K562 (cell line): ENCODE data around the gene ALG9. TPM values are rescaled to one million over a fixed set of nuclear protein-coding genes. Genes with fewer than 3 reads are reported as not detected.

Experiments used
- ATAC-seq: fragments of 200-7000 bp; cut with Tn5 transposase; 3 replicates; pipeline ENCODE4 v1.9.1; 2020; ENCODE audit warnings: moderate library complexity
- BruUV-seq: library from RNA; stranded (reverse); fragments of 400-500 nt; replicated peaks from 2 replicates; lab custom pipeline; 2021; lab: Mats Ljungman, UMichigan
- CTCF ChIA-PET: fragments of 300-600 bp; formaldehyde crosslinking; extraction: SDS; loops from one replicate; lab custom pipeline; 2021; ENCODE audit warnings: low intra/inter-chr PET ratio; lab: Yijun Ruan, JAX
- POLR2A ChIA-PET: fragments of 300-600, 350-650 bp; sonication (Branson Sonifier 250); formaldehyde crosslinking; extraction: SDS; loops from one replicate; lab custom pipeline; 2021; ENCODE audit warnings: antibody characterized with exemption, inconsistent platforms; lab: Yijun Ruan, JAX
- DNase-seq, 4 experiments: peaks; one replicate each; pipeline versions ENCODE4 v3.0.0 to v3.0.0-alpha.2; 2011 to 2018; ENCODE audit warnings: low spot score in 3 of 4, mixed read lengths in 3 of 4; ENCODE audit errors: extremely low read depth in 1 of 4
- FAIRE-seq: peaks from 2 replicates; lab custom pipeline; 2011; peaks lifted over from hg19 to GRCh38; lab: Jason Lieb, UNC
- H2AFZ ChIP-seq: 2 replicates; pipeline ENCODE4 v1.6.0; 2011; ENCODE audit warnings: low read depth, low read length, control low read depth, inconsistent platforms
- H3K27ac ChIP-seq: fragments of 200-600 bp; 3 replicates; pipeline ENCODE4 v1.8.0; 2011; ENCODE audit warnings: low read depth, mild to moderate bottlenecking, control low read depth, inconsistent platforms, low read length, moderate library complexity, mixed read lengths; ENCODE audit errors: extremely low read depth
- H3K27me3 ChIP-seq, 2 experiments: fragments of 300-600 bp in 1 of 2; 2 replicates in 1 of 2; 3 replicates in 1 of 2; pipeline versions ENCODE4 v1.6.0 to v1.8.0; 2011; ENCODE audit warnings: inconsistent platforms in 2 of 2, low read length in 2 of 2, mild to moderate bottlenecking in 1 of 2, mixed read lengths in 1 of 2, moderate library complexity in 1 of 2; ENCODE audit not compliant: control insufficient read depth in 2 of 2, insufficient read depth in 2 of 2
- H3K36me3 ChIP-seq: fragments of 300-600 bp; 3 replicates; pipeline ENCODE4 v1.8.0; 2011; ENCODE audit warnings: mild to moderate bottlenecking, low read length, inconsistent platforms; ENCODE audit not compliant: control insufficient read depth, insufficient read depth
- H3K4me1 ChIP-seq, 2 experiments: fragments of 200-600 bp in 1 of 2; replicated peaks in 1 of 2; 2 replicates in 1 of 2; 3 replicates in 1 of 2; pipeline versions ENCODE4 v1.5.1 to v1.8.0; 2011; ENCODE audit warnings: inconsistent platforms in 2 of 2, low read length in 2 of 2, mild to moderate bottlenecking in 1 of 2, mixed read lengths in 1 of 2, moderate library complexity in 1 of 2; ENCODE audit not compliant: control insufficient read depth in 2 of 2, insufficient read depth in 2 of 2
- H3K4me2 ChIP-seq: 2 replicates; pipeline ENCODE4 v1.6.1; 2011; ENCODE audit warnings: low read length, control low read depth, inconsistent platforms, mixed read lengths; ENCODE audit not compliant: insufficient read depth
- H3K4me3 ChIP-seq: fragments of 200-600 bp; sonication (generic), shearing (Covaris generic); 2 replicates; pipeline ENCODE4 v1.5.1; 2016; ENCODE audit warnings: control low read depth, inconsistent platforms
- H3K79me2 ChIP-seq: fragments of 200-600 bp; 3 replicates; pipeline ENCODE4 v1.8.0; 2011; ENCODE audit warnings: low read length, inconsistent platforms; ENCODE audit not compliant: control insufficient read depth, insufficient read depth
- H3K9ac ChIP-seq, 2 experiments: 2 replicates each; pipeline versions ENCODE4 v1.6.0 to v1.6.1; 2011; ENCODE audit warnings: low read depth in 2 of 2, low read length in 2 of 2, control low read depth in 1 of 2, inconsistent platforms in 1 of 2, mild to moderate bottlenecking in 1 of 2, mixed read lengths in 1 of 2; ENCODE audit not compliant: insufficient read depth in 1 of 2
- H3K9me1 ChIP-seq: one replicate; pipeline ENCODE4 v1.6.0; 2011; ENCODE audit warnings: inconsistent platforms, mild to moderate bottlenecking, low read length, moderate library complexity; ENCODE audit not compliant: control insufficient read depth, insufficient read depth
- H3K9me3 ChIP-seq: replicated peaks from 2 replicates; pipeline ENCODE4 v1.5.1; 2011; ENCODE audit warnings: low read depth, low read length, inconsistent platforms; ENCODE audit not compliant: control insufficient read depth, insufficient read depth
- H4K20me1 ChIP-seq: replicated peaks from 2 replicates; pipeline ENCODE4 v1.6.1; 2011; ENCODE audit warnings: low read length, inconsistent platforms, mixed read lengths; ENCODE audit not compliant: control insufficient read depth, insufficient read depth
- CHD1 ChIP-seq: fragments of 200-600 bp; sonication (generic); IDR thresholded peaks from one replicate; pipeline ENCODE4 v1.6.1; 2012; ENCODE audit warnings: mild to moderate bottlenecking, moderate library complexity, low read length, inconsistent platforms
- FOXM1 ChIP-seq, 2 experiments: fragments of 450-650 bp in 1 of 2; sonication (generic) in 1 of 2; formaldehyde crosslinking in 1 of 2; IDR thresholded peaks; 2 replicates each; pipeline versions ENCODE4 v1.6.1 to v1.9.0; 2017 to 2022; ENCODE audit warnings: low read depth in 2 of 2, mild to moderate bottlenecking in 2 of 2, missing genetic modification reagents in 1 of 2, moderate library complexity in 1 of 2
- HMBOX1 ChIP-seq: sonication (generic); IDR thresholded peaks from 2 replicates; pipeline ENCODE4 v1.6.1; 2016
- HNRNPK ChIP-seq: fragments of 200-400 bp; formaldehyde crosslinking; IDR thresholded peaks from one replicate; pipeline ENCODE4 v1.6.1; 2018; ENCODE audit warnings: mild to moderate bottlenecking, low read depth, low read length; ENCODE audit not compliant: poor library complexity, severe bottlenecking
- MEF2D ChIP-seq: conservative IDR thresholded peaks from 2 replicates; pipeline ENCODE4 v1.6.1; 2016; ENCODE audit warnings: low read depth, missing genetic modification characterization, missing compliant biosample characterization
- SMC3 ChIP-seq: conservative IDR thresholded peaks from 2 replicates; pipeline ENCODE4 v1.6.1; 2011; ENCODE audit warnings: low read depth, low read length, improper control_type of control experiment; ENCODE audit not compliant: insufficient read depth
- TRIM28 ChIP-seq: fragments of 450-650 bp; IDR thresholded peaks from 2 replicates; pipeline ENCODE4 v1.6.1; 2017
- WGBS: fragments of 100-300 bp; shearing (Covaris generic); methylation state at CpG from one replicate; pipeline ENCODE4 v1.1.6; 2016; ENCODE audit warnings: low coverage, mixed read lengths; ENCODE audit not compliant: insufficient coverage; ENCODE audit errors: missing lambda C conversion rate; 5-methylcytosine and 5-hydroxymethylcytosine counted together
- in situ Hi-C: fragments of 300-500 bp; cut with MboI; formaldehyde crosslinking; loops from 4 replicates; pipeline ENCODE4 v1.15.0; 2018; ENCODE audit warnings: inconsistent platforms, mixed read lengths
- intact Hi-C: fragments of 100-400 bp; cut with micrococcal nuclease; formaldehyde crosslinking; loops from 2 replicates; pipeline ENCODE4 v1.14.2; 2022
- polyA plus RNA-seq, 8 experiments: library from polyadenylated mRNA; depleted of rRNA in 4 of 8; stranded (reverse) in 5 of 8; unstranded in 3 of 8; fragments of >200 nt; fragmentation: Nextera tagmentation in 2 of 8; fragmentation: Illumina TruSeq in 1 of 8; extraction: Ambion mirVana in 2 of 8; extraction: Trizol in 1 of 8; gene quantifications; 2 replicates each; pipeline versions ENCODE4 v1.2.1 to v1.2.3, GENCODE V29; 2011 to 2014; ENCODE audit warnings: inconsistent platforms in 1 of 8, missing spikeins in 1 of 8
- total RNA-seq, 7 experiments: library from RNA; depleted of rRNA in 6 of 7; stranded (reverse); fragments of >200 nt in 6 of 7; fragmentation: Illumina TruSeq in 2 of 7; extraction: Trizol in 2 of 7; gene quantifications; 2 replicates each; pipeline versions ENCODE4 v1.2.1 to v1.2.3, GENCODE V29; 2011 to 2021; ENCODE audit warnings: low replicate concordance in 1 of 7
- TF ChIP-seq, protein P1 (sequence below): fragments of 250-450 bp; sonication (Bioruptor Pico); IDR thresholded peaks from 2 replicates; pipeline ENCODE4 v1.4.0; 2020; ENCODE audit warnings: borderline replicate concordance
- TF ChIP-seq, protein P2 (sequence below), 2 experiments: fragments of 450-650 bp; IDR thresholded peaks; 2 replicates each; pipeline ENCODE4 v1.6.1; 2016; ENCODE audit warnings: mild to moderate bottlenecking in 2 of 2, borderline replicate concordance in 1 of 2, low read depth in 1 of 2, moderate library complexity in 1 of 2

Gene ALG9
- total and polyA plus RNA-seq, 9 of the 15 experiments (the other 6 are each of a cell fraction or from before 2014, with no cell fraction given), result 11.5 to 40.5 (median 24.9) TPM

DNA sequence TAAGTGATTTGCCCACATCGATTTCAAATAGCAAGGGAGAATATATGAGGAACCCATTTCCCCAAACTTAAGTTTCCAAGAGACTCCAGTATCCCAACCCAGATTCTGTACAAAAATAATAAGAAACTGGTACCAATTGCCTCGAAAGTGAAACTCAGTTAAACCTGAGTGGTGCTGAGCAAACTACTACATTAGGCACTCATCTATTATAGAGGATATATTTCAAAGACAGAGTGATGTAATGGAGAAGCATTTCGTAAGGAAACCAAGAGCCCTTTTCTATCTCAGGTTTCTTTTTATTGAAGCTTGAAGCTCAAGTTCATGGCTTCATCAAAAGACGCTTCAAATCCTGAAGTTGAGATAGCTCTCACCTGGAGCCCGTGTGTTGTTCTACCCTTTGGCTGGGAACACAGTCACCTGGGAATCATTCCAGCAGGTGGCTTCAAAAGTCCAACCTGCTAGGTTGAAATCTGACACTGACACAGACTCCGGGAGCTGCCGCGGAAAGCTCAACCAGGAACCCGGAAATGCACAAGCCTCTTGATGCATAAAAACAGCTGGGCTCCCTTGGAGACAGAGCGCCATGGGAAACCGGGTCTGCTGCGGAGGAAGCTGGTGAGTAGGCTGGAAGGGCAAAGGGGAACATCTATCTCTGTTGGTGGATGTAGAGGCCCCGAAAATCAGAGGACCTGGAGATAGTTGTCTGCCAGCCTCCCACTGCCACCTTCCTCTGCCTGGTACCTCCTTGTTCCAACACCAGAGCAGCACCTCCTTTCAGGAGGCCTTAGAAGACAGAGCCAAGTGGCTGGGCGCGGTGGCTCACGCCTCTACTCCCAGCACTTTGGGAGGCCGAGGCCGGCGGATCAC lies 47.2 kb upstream of the ALG9 start, which contains the start of gene C11orf52:
C11orf52 (plus strand) TSS at position 524 of the 867 bp plus-strand sequence; CDS start at position 584, 60 bp downstream.
- peak within 1 kb of the TSS; percentile 38 for H3K4me2 ChIP-seq
- POLR2A ChIA-PET, result interaction anchor here (1.1 kb wide), 1 partner anchor 17 kb away, joined by 3 read pairs; no protein-coding TSS in a partner anchor
- no peak for FAIRE-seq
- TF ChIP-seq HMBOX1 (no peak), HNRNPK (no peak), SMC3 (no peak), CHD1 (no peak), TRIM28 (no peak), FOXM1 (IDR thresholded peaks at IDR 0.05; ENCODE audit: low read depth) (no peak), FOXM1 (CRISPR knock-in tag; IDR thresholded peaks at IDR 0.05; ENCODE audit: low read depth) (no peak), MEF2D (tag) (no peak)
- TF ChIP-seq, protein P1, sequence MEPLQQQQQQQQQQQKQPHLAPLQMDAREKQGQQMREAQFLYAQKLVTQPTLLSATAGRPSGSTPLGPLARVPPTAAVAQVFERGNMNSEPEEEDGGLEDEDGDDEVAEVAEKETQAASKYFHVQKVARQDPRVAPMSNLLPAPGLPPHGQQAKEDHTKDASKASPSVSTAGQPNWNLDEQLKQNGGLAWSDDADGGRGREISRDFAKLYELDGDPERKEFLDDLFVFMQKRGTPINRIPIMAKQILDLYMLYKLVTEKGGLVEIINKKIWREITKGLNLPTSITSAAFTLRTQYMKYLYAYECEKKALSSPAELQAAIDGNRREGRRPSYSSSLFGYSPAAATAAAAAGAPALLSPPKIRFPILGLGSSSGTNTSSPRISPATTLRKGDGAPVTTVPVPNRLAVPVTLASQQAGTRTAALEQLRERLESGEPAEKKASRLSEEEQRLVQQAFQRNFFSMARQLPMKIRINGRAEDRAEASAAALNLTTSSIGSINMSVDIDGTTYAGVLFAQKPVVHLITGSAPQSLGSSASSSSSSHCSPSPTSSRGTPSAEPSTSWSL (CRISPR knock-in tag), result no peak
- TF ChIP-seq, protein P2, sequence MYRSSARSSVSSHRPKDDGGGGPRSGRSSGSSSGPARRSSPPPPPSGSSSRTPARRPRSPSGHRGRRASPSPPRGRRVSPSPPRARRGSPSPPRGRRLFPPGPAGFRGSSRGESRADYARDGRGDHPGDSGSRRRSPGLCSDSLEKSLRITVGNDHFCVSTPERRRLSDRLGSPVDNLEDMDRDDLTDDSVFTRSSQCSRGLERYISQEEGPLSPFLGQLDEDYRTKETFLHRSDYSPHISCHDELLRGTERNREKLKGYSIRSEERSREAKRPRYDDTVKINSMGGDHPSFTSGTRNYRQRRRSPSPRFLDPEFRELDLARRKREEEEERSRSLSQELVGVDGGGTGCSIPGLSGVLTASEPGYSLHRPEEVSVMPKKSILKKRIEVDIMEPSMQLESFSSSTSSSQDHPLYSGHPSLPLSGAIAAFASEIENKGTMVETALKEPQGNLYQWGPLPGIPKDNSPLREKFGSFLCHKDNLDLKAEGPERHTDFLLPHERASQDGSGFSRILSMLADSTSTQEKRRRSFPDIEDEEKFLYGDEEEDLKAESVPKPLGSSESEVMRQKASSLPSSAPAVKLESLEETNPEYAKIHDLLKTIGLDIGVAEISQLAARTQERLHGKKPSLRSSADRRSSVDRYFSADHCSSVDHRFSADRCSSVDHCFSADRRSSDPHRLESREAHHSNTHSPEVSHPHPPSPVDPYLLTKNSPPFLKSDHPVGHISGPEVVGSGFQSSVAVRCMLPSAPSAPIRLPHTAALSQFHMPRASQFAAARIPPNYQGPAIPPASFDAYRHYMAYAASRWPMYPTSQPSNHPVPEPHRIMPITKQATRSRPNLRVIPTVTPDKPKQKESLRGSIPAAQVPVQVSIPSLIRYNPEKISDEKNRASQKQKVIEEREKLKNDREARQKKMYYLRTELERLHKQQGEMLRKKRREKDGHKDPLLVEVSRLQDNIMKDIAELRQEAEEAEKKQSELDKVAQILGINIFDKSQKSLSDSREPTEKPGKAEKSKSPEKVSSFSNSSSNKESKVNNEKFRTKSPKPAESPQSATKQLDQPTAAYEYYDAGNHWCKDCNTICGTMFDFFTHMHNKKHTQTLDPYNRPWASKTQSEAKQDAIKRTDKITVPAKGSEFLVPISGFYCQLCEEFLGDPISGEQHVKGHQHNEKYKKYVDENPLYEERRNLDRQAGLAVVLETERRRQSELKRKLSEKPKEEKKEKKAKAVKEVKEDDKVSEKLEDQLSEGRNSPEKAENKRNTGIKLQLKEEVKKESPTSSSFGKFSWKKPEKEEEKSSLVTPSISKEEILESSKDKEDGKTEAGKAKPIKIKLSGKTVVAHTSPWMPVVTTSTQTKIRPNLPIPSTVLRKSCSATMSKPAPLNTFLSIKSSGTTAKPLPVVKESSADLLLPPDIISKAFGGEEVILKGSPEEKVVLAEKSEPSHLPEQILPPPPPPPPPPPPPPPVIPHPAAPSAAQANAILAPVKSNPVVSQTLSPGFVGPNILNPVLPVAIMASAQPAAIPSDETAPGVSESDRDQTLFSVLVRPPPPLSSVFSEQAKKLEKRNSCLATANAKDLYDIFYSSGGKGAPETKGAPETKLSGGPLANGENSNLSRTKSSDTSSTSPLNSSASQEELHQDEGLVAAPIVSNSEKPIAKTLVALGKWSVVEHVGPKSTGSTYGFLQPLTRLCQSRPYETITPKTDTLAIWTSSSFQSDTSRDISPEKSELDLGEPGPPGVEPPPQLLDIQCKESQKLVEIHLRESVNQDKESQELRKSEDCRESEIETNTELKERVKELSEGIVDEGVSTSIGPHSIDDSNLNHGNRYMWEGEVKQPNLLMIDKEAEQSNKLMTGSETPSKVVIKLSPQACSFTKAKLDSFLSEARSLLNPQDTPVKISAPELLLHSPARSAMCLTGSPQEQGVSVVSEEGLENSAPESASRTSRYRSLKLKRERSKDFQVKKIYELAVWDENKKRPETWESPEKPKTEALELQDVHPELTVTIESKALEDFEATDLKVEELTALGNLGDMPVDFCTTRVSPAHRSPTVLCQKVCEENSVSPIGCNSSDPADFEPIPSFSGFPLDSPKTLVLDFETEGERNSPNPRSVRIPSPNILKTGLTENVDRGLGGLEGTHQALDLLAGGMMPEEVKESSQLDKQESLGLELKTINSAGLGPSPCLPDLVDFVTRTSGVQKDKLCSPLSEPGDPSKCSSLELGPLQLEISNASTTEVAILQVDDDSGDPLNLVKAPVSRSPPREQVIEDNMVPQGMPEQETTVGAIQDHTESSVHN (IDR thresholded peaks at IDR 0.05; ENCODE audit: borderline replicate concordance in 1 of 2, low read depth in 1 of 2), result no peak

More for the DNA sequence above, 47.2 kb upstream of the ALG9 start, which contains the start of gene C11orf52:
- DNase-seq, result peak in 2 of 4 experiments; percentile 40 to 51
- Histone ChIP-seq H3K4me1 (peaks cover 11 to 13% of the 10 kb centered on the region in 2 experiments), H3K27ac (peak within 1 kb of the TSS; percentile 28; the same call in 2 of the 3 replicates), H3K9ac (peak within 1 kb of the TSS; percentile 19 to 38; a peak in 2 of 4 replicates), H3K36me3 (no peaks in the 10 kb centered on the region), H3K79me2 (no peaks in the 10 kb centered on the region), H2AFZ (peak within 1 kb of the TSS; percentile 88), H3K9me3 (no peaks in the 10 kb centered on the region), H3K27me3 (no peaks in the 10 kb centered on the region), H4K20me1 (no peaks in the 10 kb centered on the region), H3K4me3 (no peak within 1 kb of the TSS), H3K9me1 (no peaks in the 10 kb centered on the region)
- peak; percentile 73 for ATAC-seq
- no TSS peak for BruUV-seq
- intact Hi-C loops, result no loop called here
- WGBS, result 53% methylated on average over 14 of the region's 19 CpGs
- in situ Hi-C loops, result no loop called here
- CTCF ChIA-PET, result no interaction called here
